Heart left ventricle (tissue), 13 donors: ENCODE results near the gene SYPL1.

Experiments
- POLR2A ChIP-seq, 2 donors: fragments of 450-650 bp; IDR thresholded peaks; one replicate each; pipeline ENCODE4 v1.6.1; 2017; ENCODE audit warnings: antibody characterized with exemption in 2 of 2, mild to moderate bottlenecking in 2 of 2, moderate library complexity in 2 of 2
- TF ChIP-seq, protein P1 (sequence below), 12 donors: fragments of 200-600 bp; sonication (generic) in 4 of 12; IDR thresholded peaks; one replicate each; pipeline versions ENCODE4 v1.5.0 to v1.8.0; 2018 to 2022; ENCODE audit warnings: antibody characterized with exemption in 12 of 12, mild to moderate bottlenecking in 5 of 12
- donor health status: ischemic (EF 13 %, LVEDD 7.1; RV severe dilation, severe dysfunction).
- donor health status: DM: no; HTN: yes; CAD: no.
- donor health status: DM: no; HTN: no; CAD: no.
- donor health status: ischemic (EF 25% LVEDD 6.9; RV normal size, moderate dysfunction).
- donor health status: ischemic (EF 25% LVEDD 5.7; RV mildly dilated, moderate dysfunction).
- donor health status: ischemic (EF 35%, LVEDD 5.7; RV mildly dilated, moderate dysfunction).
- donor health status: nonischemic (EF 11% LVEDD 7.7; RV severe dilation, severe dysfunction).
- donor health status: DM: yes; HTN: yes; CAD: no.
- donor health status: PGD.
- donor health status: ischemic (EF 29% LVEDD 5.4; RV normal size, mild dysfunction).
- donor health status: nonischemic (EF 23%, LVEDD 6.1; RV moderate dilation, normal function).

DNA sequence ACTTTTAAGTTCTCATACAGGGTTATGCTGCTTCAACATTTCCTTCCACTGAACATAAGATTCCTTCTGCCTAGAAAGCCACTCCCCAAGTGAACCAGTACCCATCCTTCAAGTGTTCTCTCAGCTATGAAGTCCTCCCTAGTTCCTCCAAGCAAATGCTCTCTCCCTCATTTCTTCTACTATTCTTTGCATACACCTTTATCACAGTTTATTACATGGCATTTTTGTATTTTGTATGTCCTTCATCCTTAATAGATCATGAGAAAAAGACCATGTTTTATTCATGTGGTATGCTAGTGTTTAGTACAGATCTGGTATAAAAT, 1.9 kb downstream of the SYPL1 start:
- TF ChIP-seq, protein P1, sequence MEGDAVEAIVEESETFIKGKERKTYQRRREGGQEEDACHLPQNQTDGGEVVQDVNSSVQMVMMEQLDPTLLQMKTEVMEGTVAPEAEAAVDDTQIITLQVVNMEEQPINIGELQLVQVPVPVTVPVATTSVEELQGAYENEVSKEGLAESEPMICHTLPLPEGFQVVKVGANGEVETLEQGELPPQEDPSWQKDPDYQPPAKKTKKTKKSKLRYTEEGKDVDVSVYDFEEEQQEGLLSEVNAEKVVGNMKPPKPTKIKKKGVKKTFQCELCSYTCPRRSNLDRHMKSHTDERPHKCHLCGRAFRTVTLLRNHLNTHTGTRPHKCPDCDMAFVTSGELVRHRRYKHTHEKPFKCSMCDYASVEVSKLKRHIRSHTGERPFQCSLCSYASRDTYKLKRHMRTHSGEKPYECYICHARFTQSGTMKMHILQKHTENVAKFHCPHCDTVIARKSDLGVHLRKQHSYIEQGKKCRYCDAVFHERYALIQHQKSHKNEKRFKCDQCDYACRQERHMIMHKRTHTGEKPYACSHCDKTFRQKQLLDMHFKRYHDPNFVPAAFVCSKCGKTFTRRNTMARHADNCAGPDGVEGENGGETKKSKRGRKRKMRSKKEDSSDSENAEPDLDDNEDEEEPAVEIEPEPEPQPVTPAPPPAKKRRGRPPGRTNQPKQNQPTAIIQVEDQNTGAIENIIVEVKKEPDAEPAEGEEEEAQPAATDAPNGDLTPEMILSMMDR (IDR thresholded peaks at IDR 0.05), result no peak
- TF ChIP-seq POLR2A (IDR thresholded peaks at IDR 0.05), result no peak
